A549 treated with AZD9567 at 1 μM for 4 hours (cell line): ENCODE data around the gene CEACAM18. TPM values are rescaled to one million over a fixed set of nuclear protein-coding genes. Genes with fewer than 3 reads are reported as not detected.

Source experiments
- total RNA-seq: library from RNA; stranded (reverse); fragments of 200-300 nt; extraction: Qiagen RNA extraction; gene quantifications from 5 replicates; pipeline ENCODE4 v1.2.3, GENCODE V29; 2022; ENCODE audit not compliant: insufficient read depth

CEACAM18 gene
- not detected in 5 replicates for total RNA-seq

DNA sequence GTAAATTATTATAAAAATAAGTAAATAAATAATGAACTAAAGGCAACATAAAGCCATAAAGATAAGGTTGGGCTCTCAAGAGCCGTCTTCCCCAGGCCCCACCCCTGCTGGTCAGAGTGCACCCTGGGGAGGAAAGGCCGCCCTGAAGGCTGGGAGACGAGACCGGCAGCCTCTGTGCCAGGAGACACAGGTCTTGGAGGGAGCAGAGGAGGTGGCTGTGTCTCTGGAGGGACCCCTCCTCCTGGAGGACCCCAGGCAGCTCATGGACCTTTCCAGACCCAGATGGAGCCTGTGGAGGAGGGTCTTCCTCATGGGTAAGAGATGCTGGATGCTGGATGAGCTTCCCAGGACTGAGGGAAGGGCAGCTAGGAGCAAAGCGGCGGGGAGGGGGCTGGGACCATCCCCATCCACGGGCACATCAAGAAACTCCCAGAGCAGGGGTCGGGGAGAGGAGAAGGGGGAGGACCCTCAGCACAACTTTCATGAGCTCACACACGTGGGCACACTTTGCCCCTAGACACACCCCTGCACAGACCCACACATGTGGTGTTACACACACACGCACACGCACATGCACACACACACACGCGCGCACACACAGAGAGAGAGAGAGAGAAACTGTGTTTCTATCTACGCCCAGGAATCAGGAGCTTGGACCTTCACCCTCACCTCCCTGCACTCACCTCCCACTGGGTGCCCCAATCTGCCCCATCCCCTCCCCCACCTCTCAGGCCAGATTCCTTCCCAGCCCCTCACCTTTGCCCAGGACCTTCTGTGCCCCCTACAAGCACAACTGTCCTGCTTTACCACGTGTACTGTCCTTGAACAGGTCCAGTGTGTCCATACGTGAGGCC lies at the start of gene CEACAM18:
Gene CEACAM18, plus strand, starts transcription at position 159 of the 854 bp plus-strand sequence.

DNA sequence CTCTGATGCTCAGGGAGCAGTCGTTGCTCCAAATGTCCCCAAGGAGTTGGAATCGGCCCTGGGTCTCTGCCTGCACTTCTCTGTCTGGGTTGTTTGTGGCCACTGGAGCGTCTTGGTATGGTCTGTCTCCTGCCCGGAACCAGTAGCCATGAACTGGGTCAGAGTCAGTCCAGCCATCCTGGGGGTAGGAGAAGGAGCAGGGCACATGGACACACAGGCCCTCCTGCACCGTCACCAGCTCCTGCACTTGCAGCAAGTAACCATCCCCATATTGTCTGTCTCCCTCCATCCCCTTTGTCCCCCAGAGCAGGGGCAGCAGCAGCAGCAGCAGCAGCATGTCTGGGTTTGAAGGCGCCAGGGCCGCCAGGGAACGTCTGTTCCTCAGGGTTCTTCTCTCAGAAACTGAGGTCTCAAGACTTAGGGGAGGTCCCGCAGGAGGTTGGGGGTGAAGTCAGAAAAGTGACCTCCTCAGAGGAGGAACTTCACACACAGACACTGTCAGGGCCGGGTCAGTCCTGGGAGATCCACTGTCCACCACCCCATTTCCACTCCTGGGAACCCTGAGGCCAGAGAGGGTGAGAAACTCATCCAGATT lies 20.2 kb upstream of the CEACAM18 start, which contains the start of gene SIGLEC8:
Gene SIGLEC8, minus strand, starts transcription at position 404 of the 595 bp plus-strand sequence. Its CDS starts 67 bp downstream, at position 337.

DNA sequence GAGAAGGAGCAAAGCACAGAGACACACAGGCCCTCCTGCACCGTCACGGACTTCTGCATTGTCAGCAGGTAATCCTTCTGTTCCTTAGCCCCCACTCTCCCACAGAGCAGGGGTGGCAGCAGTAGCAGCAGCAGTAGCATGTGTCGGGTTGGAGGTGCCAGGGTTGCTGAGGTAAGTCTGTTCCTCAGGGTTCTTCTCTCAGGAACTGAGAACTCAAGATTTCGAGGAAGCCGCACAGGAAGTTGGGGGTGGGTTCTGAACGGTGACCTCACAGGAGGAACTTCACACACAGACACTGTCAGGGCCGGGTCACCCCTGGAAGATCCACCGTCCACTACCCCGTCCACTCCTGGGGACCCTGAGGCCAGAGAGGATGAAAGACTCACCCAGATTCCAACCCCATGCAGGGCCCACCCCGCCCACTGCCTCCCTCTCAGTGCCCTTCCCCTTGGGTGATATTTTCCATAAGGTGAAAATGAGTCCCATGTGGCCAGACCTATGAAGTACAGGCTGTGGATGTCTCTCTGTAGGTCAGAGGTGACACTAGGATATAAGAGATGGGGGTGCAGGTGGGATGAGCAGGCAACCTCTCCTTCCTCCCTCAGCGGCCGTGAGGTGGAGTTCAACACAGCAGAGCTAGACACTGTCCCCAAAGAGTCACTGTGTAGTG lies 23.4 kb downstream of the CEACAM18 start, which contains the start of gene SIGLEC12:
Gene SIGLEC12, minus strand, starts transcription at position 207 of the 670 bp plus-strand sequence. Its CDS starts 67 bp downstream, at position 140.

DNA sequence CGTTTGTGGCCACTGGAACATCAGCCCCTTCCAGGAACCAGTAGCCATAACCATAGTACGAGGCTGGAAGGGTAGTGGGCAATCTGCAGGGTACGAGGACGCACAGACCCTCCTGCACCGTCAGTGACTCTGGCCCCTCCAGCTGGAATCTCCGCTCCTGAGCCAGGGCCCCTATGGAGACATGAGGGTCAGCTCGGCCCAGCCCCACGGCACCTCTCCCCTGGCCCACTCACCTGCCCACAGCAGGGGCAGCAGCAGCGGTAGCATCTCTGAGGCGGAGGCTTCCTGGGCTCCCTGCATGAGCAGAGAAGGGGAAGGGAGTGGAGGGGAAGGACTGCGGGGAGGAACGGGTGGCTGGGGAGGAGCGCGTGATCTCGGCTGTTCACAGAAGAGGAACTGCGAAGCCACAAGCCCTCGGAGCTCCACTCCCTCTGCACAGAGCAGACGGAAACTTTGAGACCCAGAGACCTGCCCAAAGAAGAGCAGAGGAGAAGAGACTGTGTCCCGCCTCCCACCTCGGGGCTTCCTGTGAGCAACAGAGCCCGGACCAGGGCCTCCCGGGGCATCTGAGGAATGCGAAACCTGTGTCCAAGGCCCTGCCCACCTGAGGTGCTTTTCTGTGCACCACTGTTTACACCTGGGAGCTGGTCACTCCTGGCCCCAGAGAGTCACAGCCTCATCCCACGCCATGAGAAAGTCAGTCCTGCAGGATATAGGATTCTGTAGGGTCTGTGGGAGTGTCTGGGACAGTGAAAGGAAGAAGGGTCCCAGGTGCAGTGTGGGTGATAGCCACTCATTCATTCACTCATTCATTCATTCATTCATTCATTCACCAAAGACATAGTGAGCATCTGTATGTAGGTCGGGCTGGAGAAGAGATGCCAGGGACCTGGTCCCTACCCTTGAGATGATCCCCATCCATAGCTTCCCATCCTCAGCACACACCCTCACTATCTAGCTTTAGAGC lies 53.3 kb downstream of the CEACAM18 start, which contains the start of gene SIGLEC6:
Gene SIGLEC6, minus strand, starts transcription at position 322 of the 967 bp plus-strand sequence. Its CDS starts 22 bp downstream, at position 300.

Other genes starting within 250 kb of the CEACAM18 start
- not detected in 5 replicates for gene SIGLECL1, start 227.5 kb upstream of the CEACAM18 start, total RNA-seq
- 0.03 to 0.07 TPM (median 0.06 TPM) in 3 of 5 replicates, not detected in the others for gene IGLON5, start 166.9 kb upstream of the CEACAM18 start, total RNA-seq
- gene VSIG10L, start 136.4 kb upstream of the CEACAM18 start, total RNA-seq, result 8.6 to 13.5 TPM (median 11.6 TPM) in 5 replicates
- 222 to 246 TPM (median 231 TPM) in 5 replicates for gene ETFB, start 112.2 kb upstream of the CEACAM18 start, total RNA-seq
- gene CLDND2, start 109.5 kb upstream of the CEACAM18 start, total RNA-seq, result 7.0 to 13.3 TPM (median 11.1 TPM) in 5 replicates
- gene NKG7, start 105.9 kb upstream of the CEACAM18 start, total RNA-seq, result not detected in 5 replicates
- gene LIM2, start 90.6 kb upstream of the CEACAM18 start, total RNA-seq, result not detected in 5 replicates
- not detected in 5 replicates for gene C19orf84, start 87.9 kb upstream of the CEACAM18 start, total RNA-seq
- gene SIGLEC10, start 60.9 kb upstream of the CEACAM18 start, total RNA-seq, result 0.03 TPM in 1 of 5 replicates, not detected in the others
- not detected in 5 replicates for gene SIGLEC8, start 20.1 kb upstream of the CEACAM18 start, total RNA-seq
- not detected in 5 replicates for gene SIGLEC12, start 23.3 kb downstream of the CEACAM18 start, total RNA-seq
- gene SIGLEC6, start 53.1 kb downstream of the CEACAM18 start, total RNA-seq, result not detected in 5 replicates
- 2.8 to 5.4 TPM (median 4.2 TPM) in 5 replicates for gene ZNF175, start 92.7 kb downstream of the CEACAM18 start, total RNA-seq
- not detected in 5 replicates for gene SIGLEC5, start 151.9 kb downstream of the CEACAM18 start, total RNA-seq
- gene SIGLEC14, start 168.3 kb downstream of the CEACAM18 start, total RNA-seq, result 0.05 to 0.06 TPM in 2 of 5 replicates, not detected in the others
- gene SPACA6, start 214.8 kb downstream of the CEACAM18 start, total RNA-seq, result 7.1 to 14.5 TPM (median 12.9 TPM) in 5 replicates
- gene HAS1, start 245.5 kb downstream of the CEACAM18 start, total RNA-seq, result not detected in 5 replicates